ENCODE results near the gene WNT7B. TPM values are rescaled to one million over a fixed set of nuclear protein-coding genes. Genes with fewer than 3 reads are reported as not detected.

The WNT7B gene
- total and polyA plus RNA-seq, 8 donors: 0.16 to 1.3 (median 0.71) TPM

- ATAC-seq (peak in 3 of 4 donors; percentile 12 to 33 (median 18)), FAIRE-seq (no peak), DNase-seq (peak in 1 of 6 donors; percentile 67)
- peaks cover 0 to 3% (median 2%) of the 10 kb centered on the region in 3 donors for H3K4me1 ChIP-seq
- WGBS, 2 donors: 14 to 16% methylated on average over 29 of the region's 29 CpGs
- H3K36me3 ChIP-seq: no peaks in the 10 kb centered on the region
- H3K27me3 ChIP-seq: peaks cover 0 to 5% (median 1%) of the 10 kb centered on the region in 4 donors
- H3K27ac ChIP-seq: no peak overlapping the region
- H3K4me3 ChIP-seq: no peak overlapping the region
- no peak for TF ChIP-seq CTCF (IDR thresholded peaks at IDR 0.05)
- no peaks in the 10 kb centered on the region for H3K9me3 ChIP-seq
- intact Hi-C loops (cut with DNase I): no loop called here
These were observed 751 bp upstream of the WNT7B start for GRCh38 chr22:45977551-45978274.

GRCh38 chr22:45976254-45977002 is 534 bp downstream of the WNT7B start:
- FAIRE-seq (no peak), ATAC-seq (no peak), DNase-seq (no peak)
- WGBS, 2 donors: 0 to 1% methylated on average over 38 to 94 of the region's 94 CpGs
- Histone ChIP-seq H3K4me1 (peaks cover 0 to 3% (median 2%) of the 10 kb centered on the region in 3 donors), H3K9me3 (no peaks in the 10 kb centered on the region), H3K27ac (no peak overlapping the region), H3K36me3 (no peaks in the 10 kb centered on the region), H3K4me3 (peak overlapping the region in 3 of 4 donors; percentile 12 to 42 (median 35)), H3K27me3 (peaks cover 0 to 5% (median 1%) of the 10 kb centered on the region in 4 donors)
- TF ChIP-seq CTCF (IDR thresholded peaks at IDR 0.05): no peak
- intact Hi-C loops (cut with DNase I): no loop called here

DNA sequence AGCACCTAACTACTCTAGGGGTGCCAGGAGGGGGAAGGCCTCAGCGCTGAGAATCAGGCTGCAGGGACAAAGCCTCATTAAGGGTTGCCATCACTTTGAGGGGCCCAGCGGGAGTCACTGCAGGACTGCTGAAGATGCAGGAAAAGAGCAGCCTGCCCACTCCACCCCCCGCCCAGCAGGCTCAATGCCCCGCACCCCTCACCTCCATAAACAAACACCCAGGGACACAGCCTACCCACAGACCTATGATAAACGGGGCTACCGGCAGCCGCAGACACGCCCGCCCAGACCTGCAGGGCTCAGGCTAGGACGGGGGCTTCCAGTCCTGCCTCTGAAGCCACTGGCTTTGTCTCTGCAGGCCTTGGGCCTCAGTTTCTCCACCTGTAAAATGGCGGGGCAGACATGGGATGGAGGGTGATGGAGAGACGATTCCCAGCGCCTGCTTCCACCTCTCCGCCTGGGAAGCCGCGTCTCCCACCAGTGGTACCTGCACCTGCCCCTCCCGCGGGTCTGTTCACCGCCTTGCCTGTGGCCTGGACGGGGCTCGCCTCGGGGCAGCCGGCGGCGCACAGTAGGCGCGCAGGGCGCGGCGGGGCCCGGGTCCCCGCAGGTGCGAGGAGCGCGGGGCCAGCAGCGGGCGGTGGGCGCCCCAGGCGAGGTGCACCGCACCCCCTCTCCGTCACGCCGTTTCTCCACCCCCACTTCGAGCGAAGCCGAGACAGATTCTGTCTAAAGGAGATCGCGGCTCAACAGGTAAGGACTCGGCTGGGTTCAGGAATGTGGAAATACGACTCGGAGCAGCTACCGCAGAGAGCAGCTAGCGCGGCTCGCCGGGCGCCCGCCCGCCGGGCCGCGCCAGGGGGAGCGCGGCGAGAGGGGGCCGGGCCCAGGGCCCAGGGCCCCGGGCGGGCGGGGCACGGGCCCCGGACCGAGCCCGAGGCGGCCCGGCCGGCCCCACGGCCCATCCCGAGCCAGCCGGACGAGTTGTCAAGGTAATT is 1.5 kb downstream of the WNT7B start:
- ATAC-seq: peak in 1 of 4 donors; percentile 2

More for the DNA sequence above, 1.5 kb downstream of the WNT7B start:
- no peak for TF ChIP-seq CTCF (IDR thresholded peaks at IDR 0.05)
- peaks cover 0 to 3% (median 2%) of the 10 kb centered on the region in 3 donors for H3K4me1 ChIP-seq
- DNase-seq: peak in 2 of 6 donors; percentile 35 to 59
- H3K27ac ChIP-seq: no peak overlapping the region
- H3K4me3 ChIP-seq: peak overlapping the region in 2 of 4 donors; percentile 7 to 35
- no peaks in the 10 kb centered on the region for H3K36me3 ChIP-seq
- WGBS, 2 donors: 8 to 13% methylated on average over 62 to 80 of the region's 80 CpGs
- FAIRE-seq: no peak
- intact Hi-C loops (cut with DNase I): no loop called here
- no peaks in the 10 kb centered on the region for H3K9me3 ChIP-seq
- H3K27me3 ChIP-seq: peaks cover 0 to 5% (median 1%) of the 10 kb centered on the region in 4 donors

Data from pancreas (tissue), 10 donors.